GM12875 (cell line): Measurements from ENCODE around the gene OPTN.
"Not testable (repeated sequence)": the region's sequence is repeated elsewhere in the genome, so short reads cannot be mapped to it uniquely, and the experiment has no call there.

Experiments used
- H3K4me3 ChIP-seq: one replicate; pipeline ENCODE4 v1.5.1; 2011; ENCODE audit warnings: low read depth, low read length, control low read depth
- CTCF ChIP-seq: IDR thresholded peaks from 2 replicates; pipeline ENCODE4 v1.5.1; 2011; ENCODE audit warnings: low read depth, mild to moderate bottlenecking, control low read depth, inconsistent platforms, low read length, moderate library complexity, borderline replicate concordance; ENCODE audit not compliant: insufficient read depth

OPTN gene

GRCh38 chr10:13078912-13079775, 20.8 kb upstream of the OPTN start:
- TF ChIP-seq CTCF: no peak

GRCh38 chr10:13079776-13080050, 20.2 kb upstream of the OPTN start:
- no peak for TF ChIP-seq CTCF
- no peak overlapping the region for H3K4me3 ChIP-seq

More at GRCh38 chr10:13078912-13079775, 20.8 kb upstream of the OPTN start:
- H3K4me3 ChIP-seq: no peak overlapping the region

- TF ChIP-seq CTCF: no peak
- no peak overlapping the region for H3K4me3 ChIP-seq
Measured at GRCh38 chr10:13080643-13081042, 19.3 kb upstream of the OPTN start.

- not testable (repeated sequence) for H3K4me3 ChIP-seq
Measured at GRCh38 chr10:13083700-13084099, 16.3 kb upstream of the OPTN start.

- TF ChIP-seq CTCF: no peak
- H3K4me3 ChIP-seq: no peak overlapping the region
Measured at GRCh38 chr10:13086056-13086455, 13.9 kb upstream of the OPTN start.

GRCh38 chr10:13087601-13087985, 12.4 kb upstream of the OPTN start:
- no peak for TF ChIP-seq CTCF
- no peak overlapping the region for H3K4me3 ChIP-seq

- TF ChIP-seq CTCF: no peak
- H3K4me3 ChIP-seq: no peak overlapping the region
Measured at GRCh38 chr10:13087986-13088618, 11.9 kb upstream of the OPTN start.
